ENCODE results near the gene CDSN. TPM values are rescaled to one million over a fixed set of nuclear protein-coding genes. Genes with fewer than 3 reads are reported as not detected.

Gene CDSN
- total and polyA plus RNA-seq, 2 experiments from 2014 or later, result 0.07 TPM; not detected in 1

DNA sequence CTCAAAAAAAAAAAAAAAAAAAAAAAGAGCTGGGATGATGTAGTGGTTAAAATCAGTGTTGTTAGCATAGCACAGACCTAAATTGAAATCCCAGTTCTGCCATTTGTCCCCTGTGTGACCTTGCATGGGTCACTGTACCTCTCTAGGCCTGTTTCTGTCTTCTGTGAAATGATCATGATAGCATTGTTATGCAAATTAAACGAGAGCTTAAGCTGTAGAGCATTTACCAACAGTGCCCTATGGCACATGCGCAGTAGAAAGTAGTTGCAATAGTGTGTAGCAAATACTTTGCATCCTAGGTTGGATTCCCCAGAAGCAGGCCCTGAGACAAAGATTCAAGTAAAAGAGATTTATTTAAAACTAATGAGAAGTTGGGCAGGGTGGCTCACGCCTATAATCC is 11.3 kb upstream of the CDSN start:
- H4K20me1 ChIP-seq (replicated peaks; ENCODE audit: insufficient read depth), result no peaks in the 10 kb centered on the region
- H3K27ac ChIP-seq (ENCODE audit: low read depth), result no peak overlapping the region
- H2AFZ ChIP-seq, result no peak overlapping the region
- no peak overlapping the region for H3K27ac Mint-ChIP-seq
- no peak for TF ChIP-seq JUNB (IDR thresholded peaks at IDR 0.05; ENCODE audit: unreplicated experiment)
- TF ChIP-seq, protein P1, sequence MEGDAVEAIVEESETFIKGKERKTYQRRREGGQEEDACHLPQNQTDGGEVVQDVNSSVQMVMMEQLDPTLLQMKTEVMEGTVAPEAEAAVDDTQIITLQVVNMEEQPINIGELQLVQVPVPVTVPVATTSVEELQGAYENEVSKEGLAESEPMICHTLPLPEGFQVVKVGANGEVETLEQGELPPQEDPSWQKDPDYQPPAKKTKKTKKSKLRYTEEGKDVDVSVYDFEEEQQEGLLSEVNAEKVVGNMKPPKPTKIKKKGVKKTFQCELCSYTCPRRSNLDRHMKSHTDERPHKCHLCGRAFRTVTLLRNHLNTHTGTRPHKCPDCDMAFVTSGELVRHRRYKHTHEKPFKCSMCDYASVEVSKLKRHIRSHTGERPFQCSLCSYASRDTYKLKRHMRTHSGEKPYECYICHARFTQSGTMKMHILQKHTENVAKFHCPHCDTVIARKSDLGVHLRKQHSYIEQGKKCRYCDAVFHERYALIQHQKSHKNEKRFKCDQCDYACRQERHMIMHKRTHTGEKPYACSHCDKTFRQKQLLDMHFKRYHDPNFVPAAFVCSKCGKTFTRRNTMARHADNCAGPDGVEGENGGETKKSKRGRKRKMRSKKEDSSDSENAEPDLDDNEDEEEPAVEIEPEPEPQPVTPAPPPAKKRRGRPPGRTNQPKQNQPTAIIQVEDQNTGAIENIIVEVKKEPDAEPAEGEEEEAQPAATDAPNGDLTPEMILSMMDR (conservative IDR thresholded peaks at IDR 0.05; ENCODE audit: low read depth in 2 of 2), result no peak
- no peak for TF ChIP-seq CREB1 (CRISPR knock-in tag; IDR thresholded peaks at IDR 0.05; ENCODE audit: low read depth)
- no peak for TF ChIP-seq ZNF114 (CRISPR knock-in tag; IDR thresholded peaks at IDR 0.05)
- no peak for TF ChIP-seq STAT1 (IDR thresholded peaks at IDR 0.05; ENCODE audit: unreplicated experiment)
- TF ChIP-seq EZH2phosphoT487 (IDR thresholded peaks at IDR 0.05; ENCODE audit: unreplicated experiment), result no peak
- no peak for TF ChIP-seq ZNF331 (CRISPR knock-in tag; IDR thresholded peaks at IDR 0.05; ENCODE audit: low read depth)
- no peak for TF ChIP-seq NANOG (IDR thresholded peaks at IDR 0.05; ENCODE audit: borderline replicate concordance)
- TF ChIP-seq, protein P2, sequence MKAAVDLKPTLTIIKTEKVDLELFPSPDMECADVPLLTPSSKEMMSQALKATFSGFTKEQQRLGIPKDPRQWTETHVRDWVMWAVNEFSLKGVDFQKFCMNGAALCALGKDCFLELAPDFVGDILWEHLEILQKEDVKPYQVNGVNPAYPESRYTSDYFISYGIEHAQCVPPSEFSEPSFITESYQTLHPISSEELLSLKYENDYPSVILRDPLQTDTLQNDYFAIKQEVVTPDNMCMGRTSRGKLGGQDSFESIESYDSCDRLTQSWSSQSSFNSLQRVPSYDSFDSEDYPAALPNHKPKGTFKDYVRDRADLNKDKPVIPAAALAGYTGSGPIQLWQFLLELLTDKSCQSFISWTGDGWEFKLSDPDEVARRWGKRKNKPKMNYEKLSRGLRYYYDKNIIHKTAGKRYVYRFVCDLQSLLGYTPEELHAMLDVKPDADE (IDR thresholded peaks at IDR 0.05), result no peak
- TF ChIP-seq, protein P3, sequence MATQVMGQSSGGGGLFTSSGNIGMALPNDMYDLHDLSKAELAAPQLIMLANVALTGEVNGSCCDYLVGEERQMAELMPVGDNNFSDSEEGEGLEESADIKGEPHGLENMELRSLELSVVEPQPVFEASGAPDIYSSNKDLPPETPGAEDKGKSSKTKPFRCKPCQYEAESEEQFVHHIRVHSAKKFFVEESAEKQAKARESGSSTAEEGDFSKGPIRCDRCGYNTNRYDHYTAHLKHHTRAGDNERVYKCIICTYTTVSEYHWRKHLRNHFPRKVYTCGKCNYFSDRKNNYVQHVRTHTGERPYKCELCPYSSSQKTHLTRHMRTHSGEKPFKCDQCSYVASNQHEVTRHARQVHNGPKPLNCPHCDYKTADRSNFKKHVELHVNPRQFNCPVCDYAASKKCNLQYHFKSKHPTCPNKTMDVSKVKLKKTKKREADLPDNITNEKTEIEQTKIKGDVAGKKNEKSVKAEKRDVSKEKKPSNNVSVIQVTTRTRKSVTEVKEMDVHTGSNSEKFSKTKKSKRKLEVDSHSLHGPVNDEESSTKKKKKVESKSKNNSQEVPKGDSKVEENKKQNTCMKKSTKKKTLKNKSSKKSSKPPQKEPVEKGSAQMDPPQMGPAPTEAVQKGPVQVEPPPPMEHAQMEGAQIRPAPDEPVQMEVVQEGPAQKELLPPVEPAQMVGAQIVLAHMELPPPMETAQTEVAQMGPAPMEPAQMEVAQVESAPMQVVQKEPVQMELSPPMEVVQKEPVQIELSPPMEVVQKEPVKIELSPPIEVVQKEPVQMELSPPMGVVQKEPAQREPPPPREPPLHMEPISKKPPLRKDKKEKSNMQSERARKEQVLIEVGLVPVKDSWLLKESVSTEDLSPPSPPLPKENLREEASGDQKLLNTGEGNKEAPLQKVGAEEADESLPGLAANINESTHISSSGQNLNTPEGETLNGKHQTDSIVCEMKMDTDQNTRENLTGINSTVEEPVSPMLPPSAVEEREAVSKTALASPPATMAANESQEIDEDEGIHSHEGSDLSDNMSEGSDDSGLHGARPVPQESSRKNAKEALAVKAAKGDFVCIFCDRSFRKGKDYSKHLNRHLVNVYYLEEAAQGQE (IDR thresholded peaks at IDR 0.05; ENCODE audit: unreplicated experiment), result no peak
- TF ChIP-seq POLR2AphosphoS5 (IDR thresholded peaks at IDR 0.05; ENCODE audit: low read depth), result no peak
- no peak for TF ChIP-seq EZH2 (IDR thresholded peaks at IDR 0.05; ENCODE audit: low read depth, unreplicated experiment)
- TF ChIP-seq, protein P4, sequence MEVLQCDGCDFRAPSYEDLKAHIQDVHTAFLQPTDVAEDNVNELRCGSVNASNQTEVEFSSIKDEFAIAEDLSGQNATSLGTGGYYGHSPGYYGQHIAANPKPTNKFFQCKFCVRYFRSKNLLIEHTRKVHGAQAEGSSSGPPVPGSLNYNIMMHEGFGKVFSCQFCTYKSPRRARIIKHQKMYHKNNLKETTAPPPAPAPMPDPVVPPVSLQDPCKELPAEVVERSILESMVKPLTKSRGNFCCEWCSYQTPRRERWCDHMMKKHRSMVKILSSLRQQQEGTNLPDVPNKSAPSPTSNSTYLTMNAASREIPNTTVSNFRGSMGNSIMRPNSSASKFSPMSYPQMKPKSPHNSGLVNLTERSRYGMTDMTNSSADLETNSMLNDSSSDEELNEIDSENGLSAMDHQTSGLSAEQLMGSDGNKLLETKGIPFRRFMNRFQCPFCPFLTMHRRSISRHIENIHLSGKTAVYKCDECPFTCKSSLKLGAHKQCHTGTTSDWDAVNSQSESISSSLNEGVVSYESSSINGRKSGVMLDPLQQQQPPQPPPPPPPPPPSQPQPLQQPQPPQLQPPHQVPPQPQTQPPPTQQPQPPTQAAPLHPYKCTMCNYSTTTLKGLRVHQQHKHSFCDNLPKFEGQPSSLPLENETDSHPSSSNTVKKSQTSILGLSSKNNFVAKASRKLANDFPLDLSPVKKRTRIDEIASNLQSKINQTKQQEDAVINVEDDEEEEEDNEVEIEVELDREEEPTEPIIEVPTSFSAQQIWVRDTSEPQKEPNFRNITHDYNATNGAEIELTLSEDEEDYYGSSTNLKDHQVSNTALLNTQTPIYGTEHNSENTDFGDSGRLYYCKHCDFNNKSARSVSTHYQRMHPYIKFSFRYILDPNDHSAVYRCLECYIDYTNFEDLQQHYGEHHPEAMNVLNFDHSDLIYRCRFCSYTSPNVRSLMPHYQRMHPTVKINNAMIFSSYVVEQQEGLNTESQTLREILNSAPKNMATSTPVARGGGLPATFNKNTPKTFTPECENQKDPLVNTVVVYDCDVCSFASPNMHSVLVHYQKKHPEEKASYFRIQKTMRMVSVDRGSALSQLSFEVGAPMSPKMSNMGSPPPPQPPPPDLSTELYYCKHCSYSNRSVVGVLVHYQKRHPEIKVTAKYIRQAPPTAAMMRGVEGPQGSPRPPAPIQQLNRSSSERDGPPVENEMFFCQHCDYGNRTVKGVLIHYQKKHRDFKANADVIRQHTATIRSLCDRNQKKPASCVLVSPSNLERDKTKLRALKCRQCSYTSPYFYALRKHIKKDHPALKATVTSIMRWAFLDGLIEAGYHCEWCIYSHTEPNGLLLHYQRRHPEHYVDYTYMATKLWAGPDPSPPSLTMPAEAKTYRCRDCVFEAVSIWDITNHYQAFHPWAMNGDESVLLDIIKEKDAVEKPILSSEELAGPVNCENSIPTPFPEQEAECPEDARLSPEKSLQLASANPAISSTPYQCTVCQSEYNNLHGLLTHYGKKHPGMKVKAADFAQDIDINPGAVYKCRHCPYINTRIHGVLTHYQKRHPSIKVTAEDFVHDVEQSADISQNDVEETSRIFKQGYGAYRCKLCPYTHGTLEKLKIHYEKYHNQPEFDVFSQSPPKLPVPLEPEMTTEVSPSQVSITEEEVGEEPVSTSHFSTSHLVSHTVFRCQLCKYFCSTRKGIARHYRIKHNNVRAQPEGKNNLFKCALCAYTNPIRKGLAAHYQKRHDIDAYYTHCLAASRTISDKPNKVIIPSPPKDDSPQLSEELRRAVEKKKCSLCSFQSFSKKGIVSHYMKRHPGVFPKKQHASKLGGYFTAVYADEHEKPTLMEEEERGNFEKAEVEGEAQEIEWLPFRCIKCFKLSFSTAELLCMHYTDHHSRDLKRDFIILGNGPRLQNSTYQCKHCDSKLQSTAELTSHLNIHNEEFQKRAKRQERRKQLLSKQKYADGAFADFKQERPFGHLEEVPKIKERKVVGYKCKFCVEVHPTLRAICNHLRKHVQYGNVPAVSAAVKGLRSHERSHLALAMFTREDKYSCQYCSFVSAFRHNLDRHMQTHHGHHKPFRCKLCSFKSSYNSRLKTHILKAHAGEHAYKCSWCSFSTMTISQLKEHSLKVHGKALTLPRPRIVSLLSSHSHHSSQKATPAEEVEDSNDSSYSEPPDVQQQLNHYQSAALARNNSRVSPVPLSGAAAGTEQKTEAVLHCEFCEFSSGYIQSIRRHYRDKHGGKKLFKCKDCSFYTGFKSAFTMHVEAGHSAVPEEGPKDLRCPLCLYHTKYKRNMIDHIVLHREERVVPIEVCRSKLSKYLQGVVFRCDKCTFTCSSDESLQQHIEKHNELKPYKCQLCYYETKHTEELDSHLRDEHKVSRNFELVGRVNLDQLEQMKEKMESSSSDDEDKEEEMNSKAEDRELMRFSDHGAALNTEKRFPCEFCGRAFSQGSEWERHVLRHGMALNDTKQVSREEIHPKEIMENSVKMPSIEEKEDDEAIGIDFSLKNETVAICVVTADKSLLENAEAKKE (CRISPR knock-in tag; IDR thresholded peaks at IDR 0.05), result no peak
- H3K4me3 ChIP-seq, result no peak overlapping the region
- no peaks in the 10 kb centered on the region for H3K36me3 ChIP-seq (ENCODE audit: insufficient read depth)
- no peak overlapping the region for H3K4me2 ChIP-seq
- no peaks in the 10 kb centered on the region for H3K79me2 ChIP-seq (replicated peaks; ENCODE audit: insufficient read depth)
- no peaks in the 10 kb centered on the region for H3K27me3 Mint-ChIP-seq (ENCODE audit: insufficient read depth, low read depth, poor library complexity)
- 0 out of 2 replicates have a peak, but pooled peaks cover 4% of the 10 kb centered on the region for H3K4me1 ChIP-seq (ENCODE audit: insufficient read depth)
- no peak for ATAC-seq
- H3K36me3 Mint-ChIP-seq (ENCODE audit: low read depth), result no peaks in the 10 kb centered on the region
- no peak overlapping the region for H3K4me3 Mint-ChIP-seq
- no peaks in the 10 kb centered on the region; the same call in 1 of the 3 replicates for H3K9me3 Mint-ChIP-seq
- no peaks in the 10 kb centered on the region for H3K27me3 ChIP-seq (ENCODE audit: insufficient read depth)
- DNase-seq (ENCODE audit: low spot score), result no peak
- 0 out of 2 replicates have a peak, but pooled peaks cover 4% of the 10 kb centered on the region for H3F3A ChIP-seq (replicated peaks; ENCODE audit: low read depth)
- H3K4me1 Mint-ChIP-seq, result peaks cover 16% of the 10 kb centered on the region
- H3K9me2 ChIP-seq (ENCODE audit: insufficient read depth), result no peaks in the 10 kb centered on the region
